Testis (tissue), 2 donors: Measurements from ENCODE around the gene USP17L27.
"Not testable (repeated sequence)": the region's sequence is repeated elsewhere in the genome, so short reads cannot be mapped to it uniquely, and the experiment has no call there.

ENCODE experiments used
- CTCF ChIP-seq, 3 experiments: fragments of 450-650 bp in 2 of 3; fragments of 200-600 bp in 1 of 3; sonication (generic) in 1 of 3; IDR thresholded peaks; one replicate each; pipeline ENCODE4 v1.5.1; 2016 to 2019; ENCODE audit warnings: antibody characterized with exemption in 3 of 3, mild to moderate bottlenecking in 2 of 3, moderate library complexity in 1 of 3
- POLR2A ChIP-seq: fragments of 450-650 bp; IDR thresholded peaks from one replicate; pipeline ENCODE4 v1.6.1; 2017; ENCODE audit warnings: antibody characterized with exemption, mild to moderate bottlenecking, moderate library complexity

DNA sequence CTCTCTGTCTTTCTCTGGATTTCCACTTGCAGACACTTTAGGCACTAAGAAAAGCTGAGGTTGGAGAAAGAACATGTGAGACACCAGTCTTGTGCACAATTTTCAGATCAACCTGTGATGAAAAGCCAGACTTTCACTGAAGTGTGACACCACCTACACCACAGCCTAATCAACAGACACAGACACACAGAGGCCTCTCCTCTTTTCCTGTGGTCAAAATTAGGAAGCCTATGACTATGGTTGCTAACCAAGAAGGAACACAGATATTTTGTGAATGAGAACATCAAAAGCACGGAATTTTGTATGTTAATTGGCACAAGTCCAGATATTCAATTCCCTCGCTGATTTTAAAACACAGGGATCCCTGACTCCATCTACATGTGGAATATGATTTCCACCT, 45.1 kb downstream of the USP17L27 start:
- not testable (repeated sequence) for TF ChIP-seq CTCF (IDR thresholded peaks at IDR 0.05); POLR2A
